HG03095 (cell line): Measurements from ENCODE around the gene CDK18.

Experiments used
- ATAC-seq: cut with Tn5 transposase; IDR thresholded peaks from one replicate; pipeline ENCODE4 v1.9.1; 2021; ENCODE audit warnings: moderate library complexity; ENCODE audit not compliant: unreplicated experiment

CDK18 gene

DNA sequence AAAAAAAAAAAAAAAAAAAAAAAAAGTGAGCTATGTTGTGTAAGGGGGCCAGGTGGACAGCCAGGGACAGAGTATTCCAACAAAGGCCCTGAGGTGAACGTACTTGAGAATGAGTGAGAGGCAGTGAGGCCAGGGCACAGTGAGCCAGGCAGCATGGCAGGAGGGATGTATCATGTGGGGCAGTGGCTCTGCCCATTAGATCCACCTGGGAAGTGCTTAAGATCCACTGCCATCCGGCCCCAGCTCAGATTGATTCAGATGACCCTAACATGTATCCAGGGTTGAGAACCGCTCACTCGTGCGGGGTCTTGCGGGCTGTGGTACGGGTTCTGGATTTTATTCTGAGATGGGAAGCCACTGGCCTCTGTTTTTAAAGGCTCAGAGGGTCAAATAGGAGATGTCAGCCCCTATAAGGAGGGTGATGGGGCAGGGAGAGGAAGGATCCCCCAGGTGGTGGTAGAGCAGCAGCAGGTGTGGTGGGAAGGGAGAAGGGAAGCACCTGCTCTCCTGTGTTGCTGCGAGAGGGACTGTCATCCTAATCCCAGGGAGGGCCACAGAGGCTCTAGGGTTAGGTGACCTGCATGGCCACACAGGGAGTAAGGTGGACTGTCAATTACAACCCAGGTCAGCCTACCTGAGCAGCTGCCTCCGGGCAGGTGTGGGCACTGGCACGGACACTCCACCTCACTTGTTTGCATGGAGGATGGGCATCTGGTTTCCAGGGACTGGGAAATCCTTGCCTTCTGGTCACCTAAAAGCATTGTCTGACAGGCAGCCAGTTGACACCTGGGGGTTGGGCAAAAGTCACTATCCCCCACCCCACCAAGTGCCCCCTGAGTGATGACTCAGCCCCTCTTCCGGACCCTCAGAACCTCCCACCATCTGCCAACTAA is 31.6 kb downstream of the CDK18 start:
- ATAC-seq: no peak

DNA sequence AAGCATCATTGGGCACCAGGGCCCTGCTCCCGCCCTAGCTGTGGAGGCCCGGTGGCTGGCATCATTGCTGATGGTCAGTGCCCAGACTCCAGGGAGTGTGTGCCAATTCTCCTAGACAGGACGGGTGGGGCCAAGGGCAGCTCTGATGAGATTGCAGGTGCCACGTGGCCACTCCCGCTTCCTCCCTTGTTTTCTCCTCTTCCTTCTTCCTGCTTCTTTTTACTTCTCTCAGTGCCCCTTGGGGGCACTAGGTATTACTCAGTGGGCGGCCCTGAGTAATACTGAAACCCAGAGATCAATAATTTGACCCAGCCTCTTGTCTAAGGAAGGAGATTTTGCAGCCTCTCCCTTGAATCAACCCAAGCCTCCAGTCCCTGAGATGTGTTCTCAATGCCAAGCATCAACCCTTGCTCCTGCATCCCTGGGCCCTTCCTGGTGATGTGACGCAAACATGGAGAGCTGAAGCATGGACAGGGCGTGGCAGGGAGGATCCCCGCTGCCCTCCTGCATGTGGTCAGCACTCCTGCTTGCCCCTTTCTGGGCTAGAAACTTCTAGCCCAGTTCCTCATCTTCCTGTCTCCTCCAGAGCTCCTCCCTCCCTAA is 32.4 kb downstream of the CDK18 start:
- ATAC-seq: no peak

DNA sequence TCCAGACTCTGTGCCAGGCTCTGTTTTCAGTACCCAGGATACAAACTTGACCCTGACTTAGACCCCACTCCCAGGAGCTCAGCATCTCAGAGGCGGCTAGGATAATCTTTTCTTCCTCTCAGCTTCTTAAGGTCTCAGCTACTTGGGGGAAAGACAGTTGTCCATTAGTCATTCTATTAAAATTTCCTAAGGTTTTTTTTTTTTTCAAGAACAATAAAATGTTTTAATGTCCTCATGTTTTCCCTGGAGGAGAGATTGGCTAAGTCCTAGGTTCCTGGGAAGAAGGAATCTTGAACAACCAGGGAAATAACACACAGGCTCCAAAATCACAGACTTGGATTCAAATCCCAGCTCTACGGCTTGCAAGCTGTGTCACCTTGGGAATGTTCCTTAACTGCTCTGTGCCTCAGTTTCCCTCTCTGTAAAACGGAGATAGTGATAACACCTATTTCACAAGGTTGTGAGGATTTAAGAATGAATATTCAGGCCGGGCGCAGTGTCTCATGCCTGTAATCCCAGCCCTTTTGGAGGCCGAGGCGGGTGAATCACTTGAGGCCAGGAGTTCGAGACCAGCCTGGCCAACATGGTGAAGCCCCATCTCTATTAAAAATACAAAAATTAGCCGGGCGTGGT is 33.0 kb downstream of the CDK18 start:
- ATAC-seq: no peak

DNA sequence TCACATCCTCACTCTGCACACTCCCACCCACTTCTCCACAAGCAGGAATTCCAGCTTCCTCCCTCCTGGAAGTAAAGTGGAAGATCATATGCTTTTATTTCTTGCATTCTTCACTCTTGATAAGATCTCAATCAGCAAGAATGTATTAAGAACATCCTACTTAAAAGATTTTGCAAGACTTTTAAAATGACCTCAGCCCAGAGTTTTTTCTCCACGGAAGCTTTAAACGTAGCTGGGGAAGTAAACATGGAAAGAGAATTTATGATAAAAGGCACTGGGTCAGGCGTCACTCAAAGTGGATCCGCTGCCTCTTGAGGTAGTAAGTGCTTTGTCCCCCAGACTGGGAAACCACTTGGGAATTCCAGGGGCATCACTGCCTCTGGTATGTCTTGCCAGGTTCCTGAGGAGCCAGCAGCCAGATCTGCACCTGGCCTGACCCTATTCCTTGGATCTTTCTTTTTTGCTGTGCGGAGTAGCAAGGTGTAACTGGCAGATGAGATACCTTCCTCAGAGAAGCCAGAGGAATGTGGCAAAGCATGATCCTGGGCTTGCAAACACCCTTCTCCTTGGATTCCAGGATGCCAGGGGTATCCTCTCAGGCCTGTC is 33.9 kb downstream of the CDK18 start:
- no peak for ATAC-seq

DNA sequence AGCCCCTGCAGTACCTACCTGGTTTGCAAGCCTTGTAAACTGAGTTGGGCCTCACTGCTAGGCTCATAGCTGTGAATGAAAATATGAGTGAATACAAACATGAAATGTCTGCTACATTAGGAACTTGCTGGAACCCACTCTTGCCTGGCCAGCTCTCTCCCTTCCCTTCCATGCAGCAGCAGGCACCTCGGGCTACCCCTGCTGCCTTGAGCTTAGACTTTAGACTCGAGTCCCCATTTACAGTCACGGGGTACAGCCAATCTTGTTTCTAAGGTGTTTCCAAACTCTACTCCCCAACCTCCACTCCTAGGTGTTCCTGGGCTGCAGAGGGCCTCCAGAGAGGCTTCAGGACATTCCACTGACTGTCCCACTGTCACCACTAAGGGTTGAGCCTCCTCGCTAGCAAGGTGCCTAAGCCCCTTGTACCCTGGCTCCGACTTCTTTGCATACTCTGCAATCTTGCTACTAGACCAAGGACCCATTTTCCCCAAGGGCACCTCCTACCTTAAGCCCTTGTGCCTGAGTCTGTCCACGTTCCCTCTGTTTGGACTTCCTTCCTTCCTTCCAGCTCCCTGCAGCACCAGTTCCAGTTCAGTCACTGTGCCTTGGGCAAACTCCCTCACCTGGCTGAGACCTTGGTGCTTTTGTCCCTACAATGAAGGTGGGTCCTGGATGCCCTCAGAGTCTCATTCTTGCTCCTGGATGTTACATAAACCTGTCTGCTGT is 36.9 kb downstream of the CDK18 start:
- no peak for ATAC-seq

DNA sequence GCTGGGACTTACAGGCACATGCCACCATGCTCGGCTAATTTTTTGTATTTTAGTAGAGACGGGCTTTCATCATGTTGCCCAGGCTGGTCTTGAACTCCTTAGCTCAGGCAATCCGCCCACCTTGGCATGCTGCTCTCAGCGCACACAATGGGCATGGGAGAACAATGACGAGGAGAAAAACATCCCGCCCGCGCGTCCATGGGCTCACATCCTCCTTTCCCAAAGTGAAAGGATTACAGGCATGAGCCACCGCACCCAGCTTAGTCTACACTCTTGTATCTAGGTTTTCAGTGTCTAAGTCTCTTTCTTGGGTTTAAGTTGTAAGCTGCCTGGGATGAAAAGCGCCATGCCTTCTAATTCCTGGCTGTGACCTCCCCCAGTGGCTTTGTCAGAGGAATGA is 37.9 kb downstream of the CDK18 start:
- no peak for ATAC-seq

DNA sequence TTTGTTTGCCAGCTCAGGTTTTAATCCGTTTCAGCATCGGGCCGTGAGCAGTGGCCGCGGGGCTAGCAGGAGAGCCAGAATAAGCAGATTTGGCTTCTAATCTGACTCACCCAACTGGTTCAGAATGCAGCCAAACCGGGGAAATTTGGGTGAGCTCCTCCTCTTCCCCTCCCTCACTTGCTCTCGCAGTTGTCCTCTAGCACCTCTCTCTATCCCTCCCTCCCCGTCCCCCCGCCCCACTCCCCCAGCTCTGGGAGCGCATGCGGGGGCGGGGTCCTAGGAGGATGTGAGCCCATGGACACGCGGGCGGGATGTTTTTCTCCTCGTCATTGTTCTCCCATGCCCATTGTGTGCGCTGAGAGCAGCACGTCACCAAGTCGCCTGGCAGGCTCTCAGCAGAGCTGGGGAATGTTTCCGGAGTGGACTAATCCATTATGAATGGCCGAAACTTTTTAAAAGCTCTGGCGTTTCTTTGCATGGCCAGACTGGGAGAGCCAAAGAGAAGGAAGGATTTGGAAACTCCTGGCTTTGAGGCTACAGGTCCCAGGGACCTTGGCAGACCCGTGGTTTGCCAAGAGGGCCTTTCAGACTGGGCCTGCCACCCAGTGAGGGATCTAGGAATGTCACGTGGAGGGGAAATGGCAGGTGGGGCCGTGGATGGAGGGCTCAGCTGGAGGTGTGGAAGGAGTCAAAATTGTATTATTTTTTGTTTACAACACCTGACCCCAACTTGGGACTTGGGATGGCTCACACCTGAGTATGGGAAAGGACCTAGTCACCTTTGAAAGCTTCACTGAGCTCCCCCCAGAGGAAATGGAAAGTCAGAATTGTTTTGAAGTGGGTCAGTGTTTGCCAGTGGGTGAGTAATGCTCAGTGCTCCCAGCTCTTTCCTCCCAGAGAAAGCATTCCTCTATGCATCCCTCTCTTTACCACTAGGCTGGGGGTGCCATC is 39.2 kb downstream of the CDK18 start:
- no peak for ATAC-seq

DNA sequence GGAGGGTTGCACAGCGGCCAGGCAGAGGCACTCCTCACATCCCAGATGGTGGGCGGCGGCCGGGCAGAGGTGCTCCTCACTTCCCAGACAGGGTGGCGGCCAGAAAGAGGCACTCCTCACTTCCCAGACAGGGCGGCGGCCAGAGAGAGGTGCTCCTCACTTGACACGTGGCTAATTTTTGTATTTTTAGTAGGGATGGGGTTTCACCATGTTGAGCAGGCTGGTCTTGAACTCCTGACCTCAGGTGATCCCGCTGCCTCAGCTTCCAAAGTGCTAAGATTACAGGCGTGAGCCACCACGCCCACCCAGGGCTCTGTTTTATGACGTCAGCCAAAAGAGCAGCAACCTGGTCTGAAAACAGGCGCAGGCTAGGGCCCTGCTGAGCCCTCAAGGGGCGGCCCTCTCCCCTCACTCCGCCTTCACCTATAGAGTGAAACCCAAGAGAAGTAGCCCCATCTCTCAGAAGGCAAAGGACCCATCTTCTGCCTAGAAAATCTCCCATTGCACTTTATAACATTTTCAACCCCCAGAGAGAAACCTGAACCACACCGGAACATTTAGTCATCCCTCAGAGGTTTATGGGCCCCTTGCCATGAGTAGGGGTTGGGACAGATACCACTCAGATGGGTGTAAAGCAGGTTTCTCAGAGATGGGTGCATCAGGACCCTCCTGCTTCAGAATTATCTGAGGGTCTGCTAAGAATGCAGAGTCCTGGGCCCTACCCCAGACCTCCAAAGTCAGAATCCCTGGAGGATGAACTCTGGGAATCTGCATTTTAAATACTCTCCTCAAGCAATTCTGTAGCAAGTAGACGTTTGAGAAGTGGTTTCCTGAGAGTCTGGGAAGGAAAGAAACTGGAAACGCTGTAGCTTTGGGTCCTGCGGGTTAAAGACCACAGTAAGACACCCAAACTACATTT is 40.8 kb downstream of the CDK18 start:
- no peak for ATAC-seq

DNA sequence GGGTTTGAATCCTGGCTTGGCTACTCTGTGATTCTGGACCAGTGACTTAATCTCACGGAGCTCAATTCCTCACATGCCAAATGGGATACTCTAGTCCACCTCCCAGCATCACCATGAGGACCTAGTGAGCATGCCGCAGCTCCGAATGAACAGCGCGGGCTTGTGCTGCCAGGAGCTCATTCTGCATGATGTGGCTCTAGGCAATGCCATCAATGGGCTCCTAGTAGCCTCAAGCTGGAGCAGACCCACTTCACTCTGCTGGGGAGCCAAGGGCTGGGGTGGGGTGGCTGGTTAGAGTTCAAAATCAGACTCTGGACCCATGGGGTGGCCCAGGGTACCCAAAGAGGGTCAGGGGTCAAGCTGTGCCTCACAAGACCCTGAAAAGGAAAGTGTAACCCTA is 41.5 kb downstream of the CDK18 start:
- no peak for ATAC-seq

DNA sequence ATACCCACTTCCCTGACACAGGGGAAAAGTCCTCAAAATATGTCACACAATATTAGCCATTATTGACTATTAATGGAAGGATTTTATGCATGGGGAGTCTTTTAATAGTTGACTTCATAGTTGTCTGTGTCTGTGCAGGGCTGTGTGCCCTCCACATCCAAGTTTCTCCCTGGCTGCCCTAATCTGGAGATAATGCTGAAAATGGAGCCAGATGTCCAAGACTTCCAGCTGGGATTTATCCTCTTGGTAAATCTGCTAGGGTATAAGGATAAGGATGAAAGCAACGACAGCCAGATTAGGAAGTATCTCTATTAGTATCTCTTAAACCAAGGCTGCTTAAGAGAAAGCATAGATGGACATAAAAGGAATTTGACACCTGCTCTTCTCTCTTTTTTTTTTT is 42.1 kb downstream of the CDK18 start:
- ATAC-seq: no peak

DNA sequence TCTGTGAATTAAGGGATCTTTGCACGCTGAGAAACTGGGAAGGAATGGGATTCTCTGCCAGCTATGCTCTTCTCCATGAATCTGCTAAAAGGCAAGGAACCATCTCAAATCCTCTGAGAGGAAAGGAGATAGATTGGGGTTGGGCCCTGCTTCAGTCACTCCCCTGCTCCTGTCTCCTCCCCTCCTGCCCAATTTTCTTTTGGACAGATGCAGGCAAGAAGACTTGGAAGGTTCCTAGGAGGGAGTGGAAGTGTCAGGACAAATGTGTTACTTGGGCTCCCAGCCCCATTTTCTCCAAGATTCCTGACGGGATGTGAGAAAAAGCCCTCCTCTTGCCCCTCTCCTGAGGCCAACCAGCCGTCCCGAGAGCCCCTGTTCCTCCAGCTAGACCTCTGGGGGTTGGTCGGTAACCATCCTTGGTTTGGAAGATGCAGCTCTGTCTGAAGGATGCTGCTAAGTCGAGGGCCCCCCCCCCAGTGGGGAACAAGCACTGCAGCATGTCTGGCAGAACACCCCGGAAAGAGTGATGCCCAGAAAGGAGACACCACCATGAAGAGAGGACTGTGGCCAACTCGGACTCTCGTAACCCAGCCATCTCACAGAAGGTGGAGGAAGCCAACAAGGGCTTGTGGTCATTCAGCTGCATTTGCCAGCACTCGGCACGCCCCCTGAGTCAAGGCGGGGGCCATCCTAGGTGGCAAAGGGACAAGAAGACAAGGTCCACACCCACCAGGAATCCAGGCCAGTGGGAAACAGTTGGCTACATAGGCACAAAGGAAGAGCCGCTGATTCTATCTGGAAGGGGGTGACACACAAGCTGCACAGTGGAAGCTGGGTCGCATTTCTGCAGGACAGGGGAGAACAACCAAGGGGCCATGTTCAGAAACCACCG is 43.7 kb downstream of the CDK18 start:
- no peak for ATAC-seq

DNA sequence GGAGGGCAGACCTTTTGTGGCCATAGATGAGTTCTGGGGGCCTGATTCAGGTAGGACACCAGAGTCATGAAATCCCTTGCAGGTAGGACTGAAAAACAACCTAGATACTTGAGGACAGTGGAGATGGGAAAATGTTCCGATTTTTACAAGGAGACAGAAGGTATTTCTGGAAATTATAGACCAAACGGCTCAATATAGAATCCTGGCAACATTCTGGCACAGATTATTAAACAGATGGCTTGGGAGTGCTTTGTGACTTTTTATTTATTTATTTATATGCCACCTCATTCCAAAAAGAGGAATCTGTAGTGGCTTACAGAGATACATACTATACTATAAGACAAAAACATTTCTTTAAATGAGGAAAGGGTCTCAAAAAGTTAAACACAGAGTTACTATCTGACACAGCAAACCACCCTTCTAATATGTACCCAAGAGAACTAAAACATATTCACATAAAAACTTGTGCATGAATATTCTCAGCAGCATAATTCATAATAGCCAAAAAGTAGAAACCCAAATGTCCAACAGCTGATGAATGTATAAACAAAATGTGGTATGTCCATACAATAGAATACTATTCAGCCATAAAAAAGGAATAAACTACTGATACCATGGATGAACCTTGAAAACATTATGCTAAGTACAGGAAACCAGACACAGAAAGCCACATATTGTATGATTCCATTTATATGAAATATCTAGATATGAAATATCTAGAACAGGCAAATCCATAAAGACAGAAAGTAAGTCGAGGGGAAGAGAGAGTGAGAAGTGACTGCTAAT is 49.8 kb downstream of the CDK18 start:
- no peak for ATAC-seq

DNA sequence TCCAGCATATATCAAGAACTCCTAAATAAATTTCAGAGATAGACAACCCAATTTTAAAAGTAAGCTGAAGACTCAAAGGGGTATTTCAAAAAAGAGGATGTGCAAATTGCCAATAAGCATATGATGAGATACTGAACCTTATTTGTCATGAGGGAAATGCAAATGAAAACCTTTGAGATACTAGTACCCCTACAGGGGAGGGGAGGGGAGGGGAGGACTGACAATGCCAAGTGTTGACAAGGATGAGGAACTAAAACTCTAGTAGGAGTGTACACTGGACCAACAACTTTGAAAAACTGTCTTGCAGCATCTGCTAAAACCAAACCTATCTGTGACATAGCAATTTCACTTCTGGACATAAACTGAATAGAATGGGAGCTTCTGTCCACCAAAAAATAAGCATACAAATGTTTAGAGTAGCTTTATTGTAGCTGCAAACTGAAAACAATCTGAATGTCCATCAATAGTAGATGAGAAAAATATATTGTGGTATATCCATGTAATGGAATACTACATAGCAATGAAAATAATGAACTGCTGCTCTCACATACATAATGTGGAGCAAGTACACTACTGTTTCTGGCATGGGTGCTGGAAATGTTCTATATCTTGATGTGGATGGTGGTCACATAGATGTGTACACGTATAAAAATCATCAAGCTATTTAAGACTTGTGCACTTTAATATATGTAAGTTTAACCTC is 57.2 kb downstream of the CDK18 start:
- ATAC-seq: no peak

DNA sequence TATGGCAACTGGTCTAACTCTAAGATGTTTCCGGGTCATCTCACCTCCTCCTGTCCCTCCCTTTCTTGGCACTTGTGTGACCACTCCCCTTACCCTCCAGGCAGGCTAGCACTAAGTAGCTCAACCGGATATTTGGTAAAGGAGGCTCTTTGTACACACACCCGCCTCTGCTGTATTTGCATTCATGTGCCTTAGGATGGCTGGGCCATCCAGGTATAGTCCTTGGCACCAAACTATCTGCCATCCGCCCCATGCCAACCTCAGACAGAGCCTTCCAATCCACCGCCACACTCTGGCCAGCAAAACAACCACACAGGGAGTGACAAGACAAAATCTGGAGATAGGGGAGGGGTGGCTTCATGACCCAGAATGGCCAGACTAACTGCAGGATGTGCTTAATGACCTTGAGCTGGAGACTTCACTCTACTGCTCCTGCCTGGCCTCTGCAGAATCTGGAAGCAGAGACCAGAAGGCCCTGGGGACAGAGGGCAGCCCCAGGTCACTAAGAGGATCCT is 59.5 kb downstream of the CDK18 start:
- ATAC-seq: no peak

DNA sequence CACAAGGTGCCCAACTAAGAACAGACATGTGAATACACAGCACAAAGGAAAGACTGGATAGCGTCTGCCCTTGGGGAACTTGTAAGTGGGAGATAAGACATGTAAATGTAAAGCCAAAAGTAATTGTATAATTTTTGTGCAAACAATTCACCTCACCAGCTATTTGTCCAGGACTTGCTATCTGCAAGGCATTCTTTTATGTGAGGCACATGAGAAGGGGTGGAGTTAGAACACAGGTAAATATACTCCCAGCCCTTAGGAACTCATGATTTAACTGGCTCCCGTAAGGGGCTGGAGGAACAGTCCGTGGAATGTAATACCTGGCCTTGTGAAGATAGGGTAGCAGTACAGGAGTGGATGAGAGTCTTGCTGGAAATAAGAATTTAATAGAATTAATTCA is 61.3 kb downstream of the CDK18 start:
- no peak for ATAC-seq

DNA sequence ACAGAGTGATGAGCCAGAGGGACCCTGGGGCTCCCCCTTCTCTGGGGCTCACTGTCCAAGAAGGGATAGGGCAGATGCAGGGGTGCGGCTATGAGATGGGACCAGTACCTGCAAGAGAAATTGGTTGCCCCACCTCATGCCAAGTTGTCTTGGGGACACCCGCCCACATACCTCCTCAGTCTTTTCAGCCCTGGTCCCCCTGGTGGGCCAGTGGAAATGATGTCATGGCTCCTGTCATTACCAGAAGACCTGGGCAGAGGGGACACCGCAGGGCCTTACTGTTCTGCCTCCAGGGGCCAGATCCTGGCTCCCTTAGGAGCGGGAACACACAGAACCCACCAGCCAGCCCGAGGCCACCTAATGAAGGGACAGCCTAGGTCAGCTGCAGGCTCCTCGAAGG is 63.2 kb downstream of the CDK18 start:
- ATAC-seq: no peak
